ENCODE results near the gene C11orf24.
"Not testable (repeated sequence)": the region's sequence is repeated elsewhere in the genome, so short reads cannot be mapped to it uniquely, and the experiment has no call there.

The C11orf24 gene

DNA sequence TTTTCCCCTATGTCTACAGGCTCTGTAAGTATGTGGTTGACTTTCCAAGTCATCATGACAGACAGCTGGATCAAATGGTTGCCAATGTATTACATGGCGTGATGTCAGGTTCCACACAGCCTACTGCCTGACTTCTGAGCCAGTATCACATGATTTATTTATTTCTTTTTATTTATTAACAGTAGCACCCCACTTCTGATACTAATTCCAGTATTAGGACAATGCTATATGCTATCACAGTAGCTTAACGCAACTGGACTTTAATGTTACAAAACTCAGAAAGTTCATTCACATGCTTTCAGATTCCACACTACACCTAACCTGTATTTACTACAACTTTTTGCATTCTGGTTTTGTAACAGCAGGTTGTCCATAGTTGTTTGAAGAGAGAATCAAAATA, 17.7 kb upstream of the C11orf24 start:
- TF ChIP-seq, protein P1, sequence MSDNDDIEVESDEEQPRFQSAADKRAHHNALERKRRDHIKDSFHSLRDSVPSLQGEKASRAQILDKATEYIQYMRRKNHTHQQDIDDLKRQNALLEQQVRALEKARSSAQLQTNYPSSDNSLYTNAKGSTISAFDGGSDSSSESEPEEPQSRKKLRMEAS (IDR thresholded peaks at IDR 0.05; ENCODE audit: low read depth, low read length), result no peak
- TF ChIP-seq, protein P2, sequence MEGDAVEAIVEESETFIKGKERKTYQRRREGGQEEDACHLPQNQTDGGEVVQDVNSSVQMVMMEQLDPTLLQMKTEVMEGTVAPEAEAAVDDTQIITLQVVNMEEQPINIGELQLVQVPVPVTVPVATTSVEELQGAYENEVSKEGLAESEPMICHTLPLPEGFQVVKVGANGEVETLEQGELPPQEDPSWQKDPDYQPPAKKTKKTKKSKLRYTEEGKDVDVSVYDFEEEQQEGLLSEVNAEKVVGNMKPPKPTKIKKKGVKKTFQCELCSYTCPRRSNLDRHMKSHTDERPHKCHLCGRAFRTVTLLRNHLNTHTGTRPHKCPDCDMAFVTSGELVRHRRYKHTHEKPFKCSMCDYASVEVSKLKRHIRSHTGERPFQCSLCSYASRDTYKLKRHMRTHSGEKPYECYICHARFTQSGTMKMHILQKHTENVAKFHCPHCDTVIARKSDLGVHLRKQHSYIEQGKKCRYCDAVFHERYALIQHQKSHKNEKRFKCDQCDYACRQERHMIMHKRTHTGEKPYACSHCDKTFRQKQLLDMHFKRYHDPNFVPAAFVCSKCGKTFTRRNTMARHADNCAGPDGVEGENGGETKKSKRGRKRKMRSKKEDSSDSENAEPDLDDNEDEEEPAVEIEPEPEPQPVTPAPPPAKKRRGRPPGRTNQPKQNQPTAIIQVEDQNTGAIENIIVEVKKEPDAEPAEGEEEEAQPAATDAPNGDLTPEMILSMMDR (IDR thresholded peaks at IDR 0.05; ENCODE audit: low read depth, low read length), result no peak
- DNase-seq (ENCODE audit: low read depth), result no peak
- no peak overlapping the region for H3K4me3 ChIP-seq (ENCODE audit: low read depth, low read length)

DNA sequence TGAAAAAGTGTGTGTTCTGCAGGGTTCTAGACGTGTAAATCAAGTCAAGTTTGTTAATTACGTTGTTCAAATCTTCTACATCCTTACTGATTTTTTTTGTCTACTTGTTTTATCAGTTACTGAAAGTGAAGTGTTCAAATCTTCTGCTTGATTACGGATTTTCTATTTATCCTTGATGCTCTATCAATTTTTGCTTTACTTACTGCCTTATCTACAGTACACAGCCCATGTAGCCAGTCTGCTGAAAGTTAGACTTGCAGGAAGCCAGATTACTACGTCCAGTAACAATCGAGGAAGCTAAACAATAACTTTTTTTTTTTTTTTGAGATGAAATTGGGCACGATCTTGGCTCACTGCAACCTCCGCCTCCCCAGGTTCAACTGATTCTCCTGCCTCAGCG, 15.6 kb upstream of the C11orf24 start:
- no peak for DNase-seq (ENCODE audit: low read depth)
- TF ChIP-seq, protein P1 (IDR thresholded peaks at IDR 0.05; ENCODE audit: low read depth, low read length), result no peak
- TF ChIP-seq POLR2A (IDR thresholded peaks at IDR 0.05; ENCODE audit: extremely low read depth, insufficient read length), result no peak
- TF ChIP-seq, protein P2 (IDR thresholded peaks at IDR 0.05; ENCODE audit: low read depth, low read length), result no peak

DNA sequence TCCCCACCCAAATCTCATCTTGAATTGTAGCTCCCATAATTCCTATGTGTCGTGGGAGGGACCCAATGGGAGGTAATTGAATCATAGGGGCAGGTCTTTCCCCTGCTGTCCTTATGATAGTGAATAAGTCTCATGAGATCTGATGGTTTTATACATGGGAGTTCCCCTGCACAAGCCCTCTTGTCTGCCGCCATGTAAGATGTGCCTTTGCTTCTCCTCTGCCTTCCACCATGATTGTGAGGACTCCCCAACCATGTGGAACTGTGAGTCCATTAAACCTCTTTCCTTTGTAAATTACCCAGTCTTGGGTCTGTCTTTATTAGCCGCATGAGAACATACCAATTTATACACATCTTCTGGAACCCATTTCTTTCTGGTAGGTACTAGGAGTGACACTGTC, 12.8 kb upstream of the C11orf24 start:
- not testable (repeated sequence) for H3K4me3 ChIP-seq (ENCODE audit: low read depth, low read length); DNase-seq (ENCODE audit: low read depth)

More for the DNA sequence above, 15.6 kb upstream of the C11orf24 start:
- no peak overlapping the region for H3K4me3 ChIP-seq (ENCODE audit: low read depth, low read length)

DNA sequence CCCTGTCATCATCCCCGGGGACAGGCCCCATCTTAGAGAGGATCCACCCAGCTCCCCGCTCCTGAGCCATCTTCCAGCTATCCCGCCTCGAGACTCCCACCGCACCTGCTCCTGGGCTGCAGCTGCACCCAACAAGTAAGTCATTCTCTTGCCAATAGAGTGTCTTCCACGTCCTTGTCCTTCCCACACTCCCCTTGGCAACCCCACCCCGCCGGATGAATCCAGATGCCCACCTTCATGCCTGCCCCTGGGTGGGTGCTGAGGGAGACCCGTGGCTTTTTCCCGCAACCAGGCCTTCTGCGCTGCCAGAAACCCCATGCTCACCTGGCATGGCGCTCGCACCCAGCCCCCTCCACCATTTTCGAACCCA, 11.1 kb upstream of the C11orf24 start:
- no peak for DNase-seq (ENCODE audit: low read depth)
- H3K4me3 ChIP-seq (ENCODE audit: low read depth, low read length), result peak overlapping the region; percentile 26
- TF ChIP-seq MYC (IDR thresholded peaks at IDR 0.05; ENCODE audit: low read depth, low read length), result no peak
- no peak for TF ChIP-seq POLR2A (IDR thresholded peaks at IDR 0.05; ENCODE audit: extremely low read depth, insufficient read length)
- TF ChIP-seq, protein P2 (IDR thresholded peaks at IDR 0.05; ENCODE audit: low read depth, low read length), result no peak
- TF ChIP-seq, protein P1 (IDR thresholded peaks at IDR 0.05; ENCODE audit: low read depth, low read length), result no peak

DNA sequence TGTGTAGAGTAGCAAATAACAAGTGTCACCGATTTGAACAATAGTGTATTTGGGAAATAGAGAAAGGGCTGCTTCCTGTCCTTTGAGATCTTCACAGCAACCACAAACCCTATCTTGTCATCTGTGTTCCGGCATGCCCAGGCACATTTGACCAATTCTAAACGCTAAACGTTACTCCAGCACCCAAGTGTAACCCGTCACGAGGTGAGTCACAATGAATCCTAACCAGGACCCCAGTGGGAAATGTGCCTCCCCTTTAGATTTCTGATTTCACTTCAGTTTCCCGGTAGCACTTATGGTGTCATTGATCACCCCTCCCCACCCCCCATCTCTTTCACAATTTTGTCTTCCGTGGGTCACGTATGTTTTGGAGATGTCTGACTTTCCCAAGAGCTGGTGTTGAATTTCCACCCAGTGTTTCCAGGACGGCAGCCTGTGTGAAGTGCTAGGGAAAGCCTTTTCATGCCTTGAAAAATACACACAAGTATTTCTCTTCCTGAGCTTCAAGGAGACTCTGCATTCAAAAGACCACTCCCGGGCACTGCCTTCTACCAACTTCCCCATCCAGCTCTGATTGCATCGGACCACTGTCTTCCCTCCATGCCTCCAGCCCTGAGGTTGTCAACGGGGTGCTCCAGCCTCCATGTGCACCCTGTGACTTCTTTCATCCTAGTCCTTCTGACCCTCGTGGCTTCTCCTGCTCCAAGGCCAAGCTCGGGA, 10.5 kb upstream of the C11orf24 start:
- peak overlapping the region; percentile 33 for H3K4me3 ChIP-seq (ENCODE audit: low read depth, low read length)
- DNase-seq (ENCODE audit: low read depth), result peak; percentile 95
- TF ChIP-seq POLR2A (IDR thresholded peaks at IDR 0.05; ENCODE audit: extremely low read depth, insufficient read length), result no peak
- TF ChIP-seq, protein P1 (IDR thresholded peaks at IDR 0.05; ENCODE audit: low read depth, low read length), result peak; percentile 90
- TF ChIP-seq, protein P2 (IDR thresholded peaks at IDR 0.05; ENCODE audit: low read depth, low read length), result no peak
- TF ChIP-seq MYC (IDR thresholded peaks at IDR 0.05; ENCODE audit: low read depth, low read length), result peak; percentile 88

DNA sequence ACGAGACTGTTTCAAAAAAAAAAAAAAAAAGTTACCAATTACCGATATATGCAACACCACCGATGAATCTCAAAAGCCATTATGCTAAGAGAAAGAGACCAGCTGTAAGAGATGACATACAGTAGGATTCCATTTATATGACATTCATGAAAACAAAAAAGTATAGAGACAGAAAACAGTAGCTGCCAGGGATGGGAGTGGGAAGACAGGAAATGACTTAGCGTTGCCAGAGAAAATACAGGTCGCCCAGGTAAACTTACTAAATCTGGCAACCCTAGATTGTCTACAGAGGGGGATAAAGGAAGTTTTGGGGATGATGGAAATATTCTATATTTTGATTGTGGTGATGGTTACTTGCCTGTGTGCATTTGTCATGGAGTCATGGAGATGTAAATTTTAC, 7.9 kb upstream of the C11orf24 start:
- DNase-seq (ENCODE audit: low read depth), result no peak
- no peak for TF ChIP-seq MYC (IDR thresholded peaks at IDR 0.05; ENCODE audit: low read depth, low read length)
- TF ChIP-seq, protein P1 (IDR thresholded peaks at IDR 0.05; ENCODE audit: low read depth, low read length), result no peak
- TF ChIP-seq, protein P2 (IDR thresholded peaks at IDR 0.05; ENCODE audit: low read depth, low read length), result no peak
- TF ChIP-seq POLR2A (IDR thresholded peaks at IDR 0.05; ENCODE audit: extremely low read depth, insufficient read length), result no peak
- no peak overlapping the region for H3K4me3 ChIP-seq (ENCODE audit: low read depth, low read length)

Measured in NB4 (cell line).